PC-9 (cell line): ENCODE results near the gene KIR3DL3.

Source experiments
- EZH2 ChIP-seq: fragments of 200-600 bp; sonication (generic); IDR thresholded peaks from 2 replicates; pipeline ENCODE4 v1.8.0; 2017; ENCODE audit warnings: antibody characterized with exemption, low read depth
- TF ChIP-seq, protein P1 (sequence below): fragments of 200-600 bp; sonication (generic); conservative IDR thresholded peaks from 2 replicates; pipeline ENCODE4 v1.6.1; 2017; ENCODE audit warnings: mixed run types, antibody characterized with exemption, mild to moderate bottlenecking, moderate library complexity

GRCh38 chr19:54707962-54708361 is 16.3 kb upstream of the KIR3DL3 start:
- TF ChIP-seq, protein P1, sequence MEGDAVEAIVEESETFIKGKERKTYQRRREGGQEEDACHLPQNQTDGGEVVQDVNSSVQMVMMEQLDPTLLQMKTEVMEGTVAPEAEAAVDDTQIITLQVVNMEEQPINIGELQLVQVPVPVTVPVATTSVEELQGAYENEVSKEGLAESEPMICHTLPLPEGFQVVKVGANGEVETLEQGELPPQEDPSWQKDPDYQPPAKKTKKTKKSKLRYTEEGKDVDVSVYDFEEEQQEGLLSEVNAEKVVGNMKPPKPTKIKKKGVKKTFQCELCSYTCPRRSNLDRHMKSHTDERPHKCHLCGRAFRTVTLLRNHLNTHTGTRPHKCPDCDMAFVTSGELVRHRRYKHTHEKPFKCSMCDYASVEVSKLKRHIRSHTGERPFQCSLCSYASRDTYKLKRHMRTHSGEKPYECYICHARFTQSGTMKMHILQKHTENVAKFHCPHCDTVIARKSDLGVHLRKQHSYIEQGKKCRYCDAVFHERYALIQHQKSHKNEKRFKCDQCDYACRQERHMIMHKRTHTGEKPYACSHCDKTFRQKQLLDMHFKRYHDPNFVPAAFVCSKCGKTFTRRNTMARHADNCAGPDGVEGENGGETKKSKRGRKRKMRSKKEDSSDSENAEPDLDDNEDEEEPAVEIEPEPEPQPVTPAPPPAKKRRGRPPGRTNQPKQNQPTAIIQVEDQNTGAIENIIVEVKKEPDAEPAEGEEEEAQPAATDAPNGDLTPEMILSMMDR: no peak
- no peak for TF ChIP-seq EZH2
